ENCODE measurements around the gene PUS1. TPM values are rescaled to one million over a fixed set of nuclear protein-coding genes. Genes with fewer than 3 reads are reported as not detected.

Gene PUS1
- total and polyA plus RNA-seq, 9 of the 15 experiments (the other 6 are each of a cell fraction or from before 2014, with no cell fraction given), result 1.9 to 90.8 (median 30.0) TPM

- intact Hi-C loops (cut with micrococcal nuclease), result no loop called here
- POLR2A ChIA-PET, result interaction anchor here (0.5 to 2.6 kb wide), 6 partner anchors 11 to 46 kb away, joined by 3 to 9 read pairs (median 4); no protein-coding TSS in a partner anchor
- H2AFZ ChIP-seq (ENCODE audit: low read depth, low read length), result no peak overlapping the region
- ATAC-seq (no peak), FAIRE-seq (no peak), DNase-seq (ENCODE audit: extremely low read depth in 1 of 4, low spot score in 3 of 4) (no peak)
- in situ Hi-C loops (cut with MboI), result no loop called here
- CTCF ChIA-PET (ENCODE audit: low intra/inter-chr PET ratio), result no interaction called here
- H4K20me1 ChIP-seq (replicated peaks; ENCODE audit: control insufficient read depth, insufficient read depth, low read length), result 0 out of 2 replicates have a peak, but pooled peaks cover 2% of the 10 kb centered on the region
- no peaks in the 10 kb centered on the region for H3K79me2 ChIP-seq (ENCODE audit: control insufficient read depth, insufficient read depth, low read length)
- 75% methylated on average over 21 of the region's 23 CpGs for WGBS (ENCODE audit: insufficient coverage, low coverage, missing lambda C conversion rate)
- TF ChIP-seq POU5F1 (IDR thresholded peaks at IDR 0.05; ENCODE audit: borderline replicate concordance, low read depth, low read length, partially characterized antibody) (no peak), HEY1 (CRISPR knock-in tag; IDR thresholded peaks at IDR 0.05; ENCODE audit: borderline replicate concordance) (no peak), SAP30 (IDR thresholded peaks at IDR 0.05; ENCODE audit: borderline replicate concordance, insufficient read depth, low read depth, low read length, poor library complexity, severe bottlenecking) (no peak), NCOA4 (IDR thresholded peaks at IDR 0.05; ENCODE audit: partially characterized antibody) (no peak), TAF9B (IDR thresholded peaks at IDR 0.05; ENCODE audit: partially characterized antibody) (no peak), ZNF764 (CRISPR knock-in tag; IDR thresholded peaks at IDR 0.05; ENCODE audit: low read depth) (no peak), ZNF143 (CRISPR knock-in tag; IDR thresholded peaks at IDR 0.05) (no peak), ZNF583 (CRISPR knock-in tag; IDR thresholded peaks at IDR 0.05) (no peak), ETV1 (tag; conservative IDR thresholded peaks at IDR 0.05; ENCODE audit: low read depth) (no peak), SRSF7 (optimal IDR thresholded peaks at IDR 0.05; ENCODE audit: low read depth, low read length) (no peak), U2AF2 (optimal IDR thresholded peaks at IDR 0.05; ENCODE audit: low read depth, low read length) (no peak), SETDB1 (IDR thresholded peaks at IDR 0.05; ENCODE audit: low read length) (no peak)
- TF ChIP-seq, protein P1, sequence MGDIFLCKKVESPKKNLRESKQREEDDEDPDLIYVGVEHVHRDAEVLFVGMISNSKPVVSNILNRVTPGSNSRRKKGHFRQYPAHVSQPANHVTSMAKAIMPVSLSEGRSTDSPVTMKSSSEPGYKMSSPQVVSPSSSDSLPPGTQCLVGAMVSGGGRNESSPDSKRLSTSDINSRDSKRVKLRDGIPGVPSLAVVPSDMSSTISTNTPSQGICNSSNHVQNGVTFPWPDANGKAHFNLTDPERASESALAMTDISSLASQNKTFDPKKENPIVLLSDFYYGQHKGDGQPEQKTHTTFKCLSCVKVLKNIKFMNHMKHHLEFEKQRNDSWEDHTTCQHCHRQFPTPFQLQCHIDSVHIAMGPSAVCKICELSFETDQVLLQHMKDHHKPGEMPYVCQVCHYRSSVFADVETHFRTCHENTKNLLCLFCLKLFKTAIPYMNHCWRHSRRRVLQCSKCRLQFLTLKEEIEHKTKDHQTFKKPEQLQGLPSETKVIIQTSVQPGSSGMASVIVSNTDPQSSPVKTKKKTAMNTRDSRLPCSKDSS (IDR thresholded peaks at IDR 0.05; ENCODE audit: low read depth, partially characterized antibody), result no peak
- TF ChIP-seq, protein P2, sequence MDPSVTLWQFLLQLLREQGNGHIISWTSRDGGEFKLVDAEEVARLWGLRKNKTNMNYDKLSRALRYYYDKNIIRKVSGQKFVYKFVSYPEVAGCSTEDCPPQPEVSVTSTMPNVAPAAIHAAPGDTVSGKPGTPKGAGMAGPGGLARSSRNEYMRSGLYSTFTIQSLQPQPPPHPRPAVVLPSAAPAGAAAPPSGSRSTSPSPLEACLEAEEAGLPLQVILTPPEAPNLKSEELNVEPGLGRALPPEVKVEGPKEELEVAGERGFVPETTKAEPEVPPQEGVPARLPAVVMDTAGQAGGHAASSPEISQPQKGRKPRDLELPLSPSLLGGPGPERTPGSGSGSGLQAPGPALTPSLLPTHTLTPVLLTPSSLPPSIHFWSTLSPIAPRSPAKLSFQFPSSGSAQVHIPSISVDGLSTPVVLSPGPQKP (CRISPR knock-in tag; IDR thresholded peaks at IDR 0.05), result no peak
- peaks cover 21% of the 10 kb centered on the region; the same call in 2 of the 3 replicates for H3K36me3 ChIP-seq (ENCODE audit: control insufficient read depth, insufficient read depth, low read length)
- H3K4me2 ChIP-seq (ENCODE audit: insufficient read depth, low read length), result no peak overlapping the region
- H3K4me3 ChIP-seq, result no peak overlapping the region
- H3K9me3 ChIP-seq (replicated peaks; ENCODE audit: control insufficient read depth, insufficient read depth, low read depth, low read length), result no peaks in the 10 kb centered on the region
- H3K27me3 ChIP-seq (ENCODE audit: control insufficient read depth in 2 of 2, insufficient read depth in 2 of 2, low read length in 2 of 2), result no peaks in the 10 kb centered on the region
- peaks cover 0 to 21% of the 10 kb centered on the region in 2 experiments; a peak in 2 of 5 replicates for H3K4me1 ChIP-seq (replicated peaks in 1 of 2; ENCODE audit: control insufficient read depth in 2 of 2, insufficient read depth in 2 of 2, low read length in 2 of 2)
- no TSS peak for BruUV-seq (replicated peaks)
- no peak overlapping the region for H3K27ac ChIP-seq (ENCODE audit: extremely low read depth, low read depth, low read length)
- no peaks in the 10 kb centered on the region for H3K9me1 ChIP-seq (ENCODE audit: control insufficient read depth, insufficient read depth, low read length)
- H3K9ac ChIP-seq (ENCODE audit: insufficient read depth in 1 of 2, low read depth in 2 of 2, low read length in 2 of 2), result peak overlapping the region in 1 of 2 experiments; percentile 45; a peak in 1 of 4 replicates
These were observed 18.6 kb upstream of the PUS1 start for GRCh38 chr12:131910302-131911027.
